ENCODE measurements around the gene MBD6.

Gene MBD6

DNA sequence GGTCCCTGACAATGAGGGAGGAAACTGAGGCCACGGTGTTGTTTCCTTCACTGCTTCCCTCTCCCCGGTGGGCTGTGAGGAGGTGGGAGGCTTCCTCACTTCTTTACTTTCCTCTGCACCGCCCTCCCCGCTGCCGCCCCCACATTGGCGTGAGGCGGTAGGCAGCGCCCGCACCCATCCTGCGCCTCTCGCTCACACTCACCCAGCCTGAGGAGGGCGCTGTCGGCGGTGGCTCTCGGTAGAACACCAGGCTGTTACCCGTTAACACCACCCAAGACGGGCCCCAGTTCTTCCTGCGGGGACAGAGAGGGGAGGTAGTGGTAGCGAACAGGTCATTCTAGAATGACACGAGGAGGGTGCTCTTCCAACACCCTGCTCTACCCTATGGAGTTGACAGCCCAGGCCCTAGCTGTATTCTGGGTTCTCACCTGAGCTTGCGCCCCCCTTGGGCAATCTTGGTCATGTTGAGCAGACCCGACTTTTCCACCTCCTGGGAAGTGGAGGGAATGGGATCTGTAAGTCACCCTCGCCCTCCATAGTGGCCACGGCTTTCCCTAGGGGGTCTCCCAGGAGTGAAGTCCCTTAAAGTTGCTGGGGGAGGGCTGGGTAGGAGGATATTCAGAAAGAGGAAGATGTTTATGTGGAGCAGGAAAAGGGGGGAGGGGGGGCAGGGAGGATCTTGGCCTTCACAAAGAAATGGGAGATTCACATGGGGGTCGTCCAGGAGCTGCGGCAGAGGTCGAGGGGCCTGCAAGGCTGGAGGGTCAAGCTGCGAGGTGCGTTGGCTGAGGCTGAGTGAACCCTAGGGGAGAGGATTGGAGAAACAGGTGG, 46.2 kb upstream of the MBD6 start:
- DNase-seq (ENCODE audit: low read depth): no peak
- H3K4me3 ChIP-seq (ENCODE audit: low read length): no peak overlapping the region
- TF ChIP-seq, protein P1, sequence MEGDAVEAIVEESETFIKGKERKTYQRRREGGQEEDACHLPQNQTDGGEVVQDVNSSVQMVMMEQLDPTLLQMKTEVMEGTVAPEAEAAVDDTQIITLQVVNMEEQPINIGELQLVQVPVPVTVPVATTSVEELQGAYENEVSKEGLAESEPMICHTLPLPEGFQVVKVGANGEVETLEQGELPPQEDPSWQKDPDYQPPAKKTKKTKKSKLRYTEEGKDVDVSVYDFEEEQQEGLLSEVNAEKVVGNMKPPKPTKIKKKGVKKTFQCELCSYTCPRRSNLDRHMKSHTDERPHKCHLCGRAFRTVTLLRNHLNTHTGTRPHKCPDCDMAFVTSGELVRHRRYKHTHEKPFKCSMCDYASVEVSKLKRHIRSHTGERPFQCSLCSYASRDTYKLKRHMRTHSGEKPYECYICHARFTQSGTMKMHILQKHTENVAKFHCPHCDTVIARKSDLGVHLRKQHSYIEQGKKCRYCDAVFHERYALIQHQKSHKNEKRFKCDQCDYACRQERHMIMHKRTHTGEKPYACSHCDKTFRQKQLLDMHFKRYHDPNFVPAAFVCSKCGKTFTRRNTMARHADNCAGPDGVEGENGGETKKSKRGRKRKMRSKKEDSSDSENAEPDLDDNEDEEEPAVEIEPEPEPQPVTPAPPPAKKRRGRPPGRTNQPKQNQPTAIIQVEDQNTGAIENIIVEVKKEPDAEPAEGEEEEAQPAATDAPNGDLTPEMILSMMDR (conservative IDR thresholded peaks at IDR 0.05; ENCODE audit: low read length): no peak; the same call in 1 of the 2 replicates

- TF ChIP-seq, protein P1 (conservative IDR thresholded peaks at IDR 0.05; ENCODE audit: low read length): no peak
- no peak overlapping the region for H3K4me3 ChIP-seq (ENCODE audit: low read length)
- no peak for DNase-seq (ENCODE audit: low read depth)
These were observed 45.5 kb upstream of the MBD6 start for GRCh38 chr12:57476993-57477709.

DNA sequence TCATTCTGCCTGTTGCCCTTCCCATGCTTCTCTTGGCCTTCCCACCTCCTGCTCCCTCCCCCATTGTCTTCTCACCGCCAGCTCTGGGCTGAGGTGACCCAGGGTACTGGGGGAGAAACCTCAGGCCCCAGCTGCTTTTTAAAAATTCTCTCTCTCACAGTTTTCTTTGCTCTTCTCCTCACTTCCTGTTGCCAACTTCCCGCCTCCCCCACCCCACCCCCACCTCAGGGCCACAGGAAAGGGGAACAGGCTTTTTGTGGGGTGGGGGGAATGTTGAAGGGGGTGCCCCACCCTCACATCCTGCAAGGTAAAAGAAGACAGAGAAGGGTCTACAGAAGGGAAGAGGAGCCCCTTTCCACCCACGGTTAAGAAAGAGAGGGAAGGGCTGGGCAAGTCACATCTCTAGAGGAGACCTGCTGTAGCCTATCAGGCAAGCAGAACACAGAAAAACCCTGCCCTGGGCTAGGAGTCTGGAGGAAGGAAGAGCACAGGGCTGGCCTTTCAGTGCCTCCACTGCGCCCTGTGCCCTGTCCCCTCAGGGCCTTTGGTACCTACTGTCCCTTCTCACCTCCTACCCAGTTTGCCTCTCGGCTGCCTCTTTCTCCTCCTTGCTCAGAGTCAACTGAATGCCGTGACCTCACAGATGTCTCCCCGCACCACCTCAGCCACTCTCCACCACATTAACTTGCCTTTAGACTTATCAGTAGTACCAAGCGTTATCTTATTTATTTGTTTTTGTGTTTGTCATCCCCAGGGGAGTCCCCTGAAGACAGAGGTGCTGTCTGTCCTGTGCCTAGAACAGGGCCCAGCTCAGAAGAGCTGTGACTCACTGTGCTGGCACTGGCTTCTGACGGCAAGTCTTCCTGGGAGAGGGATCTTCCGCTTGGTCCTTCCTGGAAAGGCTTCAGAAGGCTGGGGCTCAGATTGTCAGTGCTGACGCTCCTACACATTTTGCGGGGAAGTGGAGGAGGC, 44.6 kb upstream of the MBD6 start:
- no peak for DNase-seq (ENCODE audit: low read depth)
- TF ChIP-seq, protein P1 (conservative IDR thresholded peaks at IDR 0.05; ENCODE audit: low read length): no peak

DNA sequence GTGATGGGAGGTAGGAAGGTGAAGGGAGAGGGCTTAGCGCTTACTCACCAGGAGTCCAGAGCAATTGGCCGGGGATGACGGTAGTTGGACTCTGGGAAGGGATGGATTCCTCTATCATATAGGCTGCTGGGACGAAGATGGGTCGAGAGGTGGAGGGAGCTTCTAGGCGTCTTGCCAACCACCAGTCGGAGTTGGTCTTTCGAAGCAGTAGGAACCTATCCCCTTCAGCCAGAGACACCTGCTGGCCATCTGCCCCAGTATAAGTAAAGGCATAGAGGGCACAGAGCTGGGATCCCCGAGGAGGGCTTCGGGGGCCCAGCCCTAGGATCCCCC, 43.6 kb upstream of the MBD6 start:
- TF ChIP-seq, protein P1 (conservative IDR thresholded peaks at IDR 0.05; ENCODE audit: low read length): no peak
- no peak overlapping the region for H3K4me3 ChIP-seq (ENCODE audit: low read length)
- DNase-seq (ENCODE audit: low read depth): no peak

More for the DNA sequence above, 44.6 kb upstream of the MBD6 start:
- H3K4me3 ChIP-seq (ENCODE audit: low read length): no peak overlapping the region

GRCh38 chr12:57479376-57480115, 43.1 kb upstream of the MBD6 start, which contains the start of gene ARHGAP9:
TSS of gene ARHGAP9 (minus strand) at chr12:57479866. CDS start at chr12:57479406, 460 bp downstream.
- TF ChIP-seq, protein P1 (conservative IDR thresholded peaks at IDR 0.05; ENCODE audit: low read length): no peak
- no peak within 1 kb of the TSS for H3K4me3 ChIP-seq (ENCODE audit: low read length)
- DNase-seq (ENCODE audit: low read depth): no peak

GRCh38 chr12:57481671-57482070, 41.0 kb upstream of the MBD6 start:
- no peak overlapping the region for H3K4me3 ChIP-seq (ENCODE audit: low read length)
- no peak for DNase-seq (ENCODE audit: low read depth)
- TF ChIP-seq, protein P1 (conservative IDR thresholded peaks at IDR 0.05; ENCODE audit: low read length): no peak
